Type B pancreatic cell (in vitro differentiated cells): ENCODE results near the gene YTHDF1. TPM values are rescaled to one million over a fixed set of nuclear protein-coding genes. Genes with fewer than 3 reads are reported as not detected.

Source experiments
- DNase-seq: peaks from one replicate; pipeline ENCODE4 v3.0.0; 2021; ENCODE audit warnings: mixed read lengths; ENCODE audit not compliant: unreplicated experiment; ENCODE audit errors: extremely low spot score
- H3K27ac Mint-ChIP-seq: 2 replicates; pipeline ENCODE4 v1.8.0; 2021; ENCODE audit warnings: mild to moderate bottlenecking, mixed read lengths
- H3K27me3 Mint-ChIP-seq: 2 replicates; pipeline ENCODE4 v1.8.0; 2021; ENCODE audit warnings: mixed read lengths
- H3K36me3 Mint-ChIP-seq: 2 replicates; pipeline ENCODE4 v1.8.0; 2021; ENCODE audit warnings: mixed read lengths
- H3K4me1 Mint-ChIP-seq: one replicate; pipeline ENCODE4 v1.8.0; 2021; ENCODE audit warnings: mixed read lengths; ENCODE audit not compliant: unreplicated experiment
- H3K4me3 Mint-ChIP-seq: 2 replicates; pipeline ENCODE4 v1.8.0; 2021; ENCODE audit warnings: mild to moderate bottlenecking, mixed read lengths
- H3K9me3 Mint-ChIP-seq: 2 replicates; pipeline ENCODE4 v1.8.0; 2021; ENCODE audit warnings: mixed read lengths
- total RNA-seq: library from RNA; stranded (reverse); gene quantifications from 2 replicates; pipeline ENCODE4 v1.2.1, GENCODE V29; 2021; ENCODE audit warnings: low replicate concordance
- TF ChIP-seq, protein P1 (sequence below): fragments of 200-600 bp; sonication (generic); conservative IDR thresholded peaks from 2 replicates; pipeline ENCODE4 v1.5.0; 2021; ENCODE audit warnings: antibody characterized with exemption, mild to moderate bottlenecking

The YTHDF1 gene
- total RNA-seq, 1 donor from 2014 or later = 50.4 TPM

GRCh38 chr20:63210011-63210605 is 5.8 kb downstream of the YTHDF1 start:
- H3K4me3 Mint-ChIP-seq = no peak overlapping the region
- DNase-seq = no peak
- H3K36me3 Mint-ChIP-seq = peaks cover 28% of the 10 kb centered on the region
- H3K9me3 Mint-ChIP-seq = no peaks in the 10 kb centered on the region
- H3K27me3 Mint-ChIP-seq = no peaks in the 10 kb centered on the region
- TF ChIP-seq, protein P1, sequence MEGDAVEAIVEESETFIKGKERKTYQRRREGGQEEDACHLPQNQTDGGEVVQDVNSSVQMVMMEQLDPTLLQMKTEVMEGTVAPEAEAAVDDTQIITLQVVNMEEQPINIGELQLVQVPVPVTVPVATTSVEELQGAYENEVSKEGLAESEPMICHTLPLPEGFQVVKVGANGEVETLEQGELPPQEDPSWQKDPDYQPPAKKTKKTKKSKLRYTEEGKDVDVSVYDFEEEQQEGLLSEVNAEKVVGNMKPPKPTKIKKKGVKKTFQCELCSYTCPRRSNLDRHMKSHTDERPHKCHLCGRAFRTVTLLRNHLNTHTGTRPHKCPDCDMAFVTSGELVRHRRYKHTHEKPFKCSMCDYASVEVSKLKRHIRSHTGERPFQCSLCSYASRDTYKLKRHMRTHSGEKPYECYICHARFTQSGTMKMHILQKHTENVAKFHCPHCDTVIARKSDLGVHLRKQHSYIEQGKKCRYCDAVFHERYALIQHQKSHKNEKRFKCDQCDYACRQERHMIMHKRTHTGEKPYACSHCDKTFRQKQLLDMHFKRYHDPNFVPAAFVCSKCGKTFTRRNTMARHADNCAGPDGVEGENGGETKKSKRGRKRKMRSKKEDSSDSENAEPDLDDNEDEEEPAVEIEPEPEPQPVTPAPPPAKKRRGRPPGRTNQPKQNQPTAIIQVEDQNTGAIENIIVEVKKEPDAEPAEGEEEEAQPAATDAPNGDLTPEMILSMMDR = no peak
- H3K4me1 Mint-ChIP-seq = peaks cover 35% of the 10 kb centered on the region
- no peak overlapping the region for H3K27ac Mint-ChIP-seq

DNA sequence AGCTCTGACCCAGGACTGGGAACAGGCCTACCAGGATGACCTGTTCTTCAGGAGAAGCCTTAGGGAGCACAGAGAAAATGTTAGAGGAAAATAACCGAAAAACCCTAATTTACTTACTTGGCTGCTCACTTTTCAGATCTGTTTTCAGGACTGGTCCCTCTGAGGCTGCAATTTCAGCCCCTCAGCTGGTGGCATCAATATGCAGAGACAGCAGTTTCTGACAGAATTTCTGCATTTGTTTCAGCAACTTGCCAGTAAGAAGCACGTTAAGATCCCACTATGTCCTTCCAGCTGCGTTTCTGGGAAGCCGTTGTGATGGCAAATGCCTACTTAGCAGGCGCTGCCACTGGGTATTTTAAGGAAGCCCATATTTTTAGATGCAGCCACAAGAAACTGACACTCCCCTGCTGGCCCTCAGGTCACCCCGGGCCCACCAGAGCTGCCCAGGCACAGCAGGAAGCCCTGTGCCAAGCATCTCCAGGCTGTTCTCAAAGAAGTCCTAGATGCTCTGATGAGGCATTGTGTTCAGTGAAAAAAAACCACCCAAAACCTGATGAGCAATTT is 7.5 kb downstream of the YTHDF1 start:
- Mint-ChIP-seq H3K27ac (no peak overlapping the region), H3K9me3 (no peaks in the 10 kb centered on the region), H3K36me3 (peaks cover 23% of the 10 kb centered on the region), H3K4me3 (no peak overlapping the region), H3K4me1 (peaks cover 19% of the 10 kb centered on the region), H3K27me3 (no peaks in the 10 kb centered on the region)
- no peak for DNase-seq
- TF ChIP-seq, protein P1 = no peak

DNA sequence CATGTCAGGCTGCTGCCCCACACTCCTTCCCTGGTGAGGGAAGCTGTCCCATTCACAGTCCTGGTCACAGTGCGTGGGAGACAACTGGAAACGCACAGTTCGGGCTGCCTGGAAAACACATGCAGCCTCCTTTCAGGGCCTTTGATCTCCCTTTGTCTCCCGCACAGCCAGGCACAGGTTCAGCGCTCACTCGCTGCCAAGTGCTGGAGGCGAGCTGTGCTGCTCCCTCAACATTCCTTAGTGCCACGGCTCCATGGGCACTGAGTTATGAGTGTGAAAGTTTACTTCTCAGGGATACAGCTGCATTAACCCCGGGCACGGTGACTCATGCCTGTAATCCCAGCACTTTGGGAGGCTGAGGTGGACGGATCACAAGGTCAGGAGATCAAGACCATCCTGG is 9.1 kb downstream of the YTHDF1 start:
- TF ChIP-seq, protein P1 = no peak
- DNase-seq = no peak
- no peaks in the 10 kb centered on the region for H3K27me3 Mint-ChIP-seq
- no peak overlapping the region for H3K27ac Mint-ChIP-seq
- H3K4me3 Mint-ChIP-seq = no peak overlapping the region
- H3K9me3 Mint-ChIP-seq = no peaks in the 10 kb centered on the region
- H3K4me1 Mint-ChIP-seq = peaks cover 5% of the 10 kb centered on the region
- peaks cover 16% of the 10 kb centered on the region for H3K36me3 Mint-ChIP-seq

- TF ChIP-seq, protein P1 = no peak
- Mint-ChIP-seq H3K4me3 (no peak overlapping the region), H3K4me1 (peaks cover 3% of the 10 kb centered on the region), H3K9me3 (no peaks in the 10 kb centered on the region), H3K27me3 (no peaks in the 10 kb centered on the region), H3K36me3 (peaks cover 21% of the 10 kb centered on the region), H3K27ac (no peak overlapping the region)
- no peak for DNase-seq
Observed at GRCh38 chr20:63205896-63206295, 10.0 kb downstream of the YTHDF1 start.

DNA sequence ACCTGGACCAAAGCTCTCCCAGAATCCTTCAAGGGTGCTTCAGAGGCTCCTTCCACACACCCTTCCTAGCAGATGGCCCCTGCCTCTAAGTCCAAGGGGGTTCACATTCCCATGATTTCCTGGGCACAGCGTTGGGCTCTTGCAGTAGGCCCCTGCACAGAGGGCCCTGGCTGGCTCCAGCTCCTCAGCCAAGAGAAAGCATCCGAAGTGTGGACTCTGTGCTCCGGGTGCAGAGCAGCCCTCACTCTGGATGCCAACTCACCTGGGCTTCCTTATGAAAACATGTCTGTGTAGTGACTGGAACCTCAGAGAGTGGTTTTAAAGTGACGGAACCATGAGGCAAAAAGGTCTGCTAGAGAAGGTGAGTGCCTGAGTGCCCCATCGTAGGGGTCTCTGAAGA is 11.6 kb downstream of the YTHDF1 start:
- H3K9me3 Mint-ChIP-seq = no peaks in the 10 kb centered on the region
- H3K27ac Mint-ChIP-seq = no peak overlapping the region
- H3K27me3 Mint-ChIP-seq = no peaks in the 10 kb centered on the region
- peaks cover 18% of the 10 kb centered on the region for H3K36me3 Mint-ChIP-seq
- TF ChIP-seq, protein P1 = no peak
- no peak overlapping the region for H3K4me3 Mint-ChIP-seq
- DNase-seq = no peak
- no peaks in the 10 kb centered on the region for H3K4me1 Mint-ChIP-seq
